Effector CD4-positive, alpha-beta T cell (primary cell): ENCODE data around the gene KRTAP10-8.
"Not testable (repeated sequence)": the region's sequence is repeated elsewhere in the genome, so short reads cannot be mapped to it uniquely, and the experiment has no call there.

Experiments
- DNase-seq: peaks from one replicate; pipeline ENCODE4 v3.0.0-alpha.2; 2020

The KRTAP10-8 gene

DNA sequence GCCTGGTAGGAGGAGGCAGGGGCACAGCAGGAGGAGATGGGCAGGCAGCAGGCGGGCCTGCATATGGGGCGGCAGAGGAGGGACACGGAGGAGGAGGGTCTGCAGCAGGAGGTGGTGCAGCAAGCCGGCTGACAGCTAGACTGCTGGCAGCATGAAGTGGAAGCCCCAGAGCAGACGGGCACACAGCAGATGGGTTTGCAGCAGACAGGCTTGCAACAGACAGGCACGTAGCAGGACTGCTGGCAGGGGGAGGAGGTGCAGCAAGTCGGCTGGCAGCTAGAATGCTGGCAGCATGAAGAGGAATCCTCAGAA, 32.1 kb upstream of the KRTAP10-8 start:
- DNase-seq: no peak

DNA sequence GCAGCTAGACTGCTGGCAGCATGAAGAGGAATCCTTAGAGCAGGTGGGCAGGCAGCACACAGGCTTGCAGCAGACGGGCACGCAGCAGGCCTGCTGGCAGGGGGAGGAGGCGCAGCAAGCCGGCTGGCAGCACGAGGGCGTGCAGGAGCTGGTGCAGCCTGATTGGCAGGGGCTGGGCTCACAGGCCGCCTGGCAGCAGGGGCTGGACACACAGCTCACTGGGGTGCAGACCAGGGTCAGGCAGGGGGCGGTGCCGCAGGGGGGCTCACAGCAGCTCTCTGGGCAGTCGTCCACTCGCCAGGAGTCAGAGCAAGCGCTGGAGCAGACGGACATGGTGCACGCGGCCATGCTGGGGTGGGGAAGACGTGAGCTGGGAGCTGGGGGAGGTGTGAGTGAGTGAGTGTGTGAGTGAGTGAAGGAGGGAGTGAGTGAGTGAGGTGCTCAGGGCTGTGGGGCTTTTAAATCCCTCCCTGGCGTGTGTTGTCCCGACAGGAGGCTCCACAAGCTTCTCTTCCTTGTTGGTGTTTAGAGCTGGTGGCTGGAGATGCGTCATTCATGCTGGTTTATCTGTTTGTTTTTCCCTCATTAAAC, 31.6 kb upstream of the KRTAP10-8 start, which contains the start of gene KRTAP10-5:
KRTAP10-5 (minus strand) TSS at position 374 of the 591 bp plus-strand sequence; CDS start at position 348, 26 bp downstream.
- DNase-seq: not testable (repeated sequence)

GRCh38 chr21:44581158-44581557, 30.7 kb upstream of the KRTAP10-8 start:
- DNase-seq: no peak

DNA sequence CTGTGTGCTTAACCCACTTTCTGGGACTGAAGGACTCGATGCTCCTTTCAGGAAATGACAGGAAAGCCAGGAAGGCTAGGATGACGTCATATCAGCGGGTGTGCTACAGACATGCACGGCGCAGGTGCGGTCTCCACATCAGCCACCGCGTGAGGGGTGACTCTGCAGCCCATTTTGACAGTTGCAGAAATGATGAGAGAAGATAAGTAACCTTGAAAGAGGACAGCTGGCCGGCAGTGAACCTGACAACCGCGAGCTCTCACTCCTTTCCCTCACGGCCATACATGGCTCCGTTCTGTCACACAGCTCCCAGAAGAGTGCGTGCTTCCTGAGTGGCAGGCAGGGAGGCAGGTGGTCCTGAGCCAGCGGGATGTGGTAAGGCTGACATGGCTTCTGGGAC, 29.8 kb upstream of the KRTAP10-8 start:
- DNase-seq: no peak

DNA sequence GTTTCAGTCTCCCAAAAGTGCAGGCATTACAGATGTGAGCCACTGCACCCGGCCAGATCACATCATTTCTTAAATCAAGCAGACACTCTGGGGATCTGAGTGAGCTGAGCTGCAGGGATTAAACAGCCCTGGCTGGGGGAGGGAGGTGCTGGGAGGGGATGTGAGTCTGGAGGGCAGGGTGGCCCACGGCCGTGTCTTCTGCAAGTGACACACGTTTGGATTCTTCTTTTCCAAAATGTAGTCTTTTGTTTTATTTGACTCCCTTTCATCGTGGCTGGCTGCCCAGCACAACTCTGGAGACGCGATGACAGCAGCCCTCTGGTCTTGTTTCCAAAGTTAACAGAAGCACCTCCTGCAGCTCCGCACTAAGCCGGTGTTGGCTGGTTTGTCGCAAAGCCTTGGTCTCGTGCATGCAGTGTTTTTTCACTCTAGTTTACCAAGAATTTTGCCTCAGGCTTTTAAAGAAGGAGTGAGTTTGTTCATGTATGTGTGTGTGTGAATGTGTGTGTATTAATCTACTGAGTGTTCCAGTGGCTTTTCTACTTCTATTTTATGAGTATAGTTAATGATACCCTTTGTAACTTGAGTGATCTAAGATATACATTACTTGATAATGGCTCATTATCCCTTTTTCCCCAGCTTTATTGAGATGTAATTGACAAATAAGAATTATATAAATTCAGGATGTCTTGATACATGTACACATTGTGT, 28.6 kb upstream of the KRTAP10-8 start:
- DNase-seq: no peak

DNA sequence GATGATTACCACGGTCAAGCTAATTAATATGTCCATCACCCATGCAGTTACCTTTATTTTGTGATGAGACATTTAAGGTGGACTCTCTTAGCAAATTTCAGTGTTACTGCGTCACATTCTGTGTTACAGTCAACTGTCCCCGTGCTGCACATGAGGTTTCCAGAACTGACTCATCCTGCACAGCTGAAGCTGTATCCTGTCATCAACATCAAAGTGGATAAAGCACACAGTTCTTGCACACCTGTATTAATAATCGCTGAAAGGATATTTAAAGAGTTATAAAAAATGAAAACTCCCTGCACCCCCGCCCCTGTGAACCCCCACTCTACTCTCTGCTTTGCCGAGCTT, 28.1 kb upstream of the KRTAP10-8 start:
- no peak for DNase-seq

DNA sequence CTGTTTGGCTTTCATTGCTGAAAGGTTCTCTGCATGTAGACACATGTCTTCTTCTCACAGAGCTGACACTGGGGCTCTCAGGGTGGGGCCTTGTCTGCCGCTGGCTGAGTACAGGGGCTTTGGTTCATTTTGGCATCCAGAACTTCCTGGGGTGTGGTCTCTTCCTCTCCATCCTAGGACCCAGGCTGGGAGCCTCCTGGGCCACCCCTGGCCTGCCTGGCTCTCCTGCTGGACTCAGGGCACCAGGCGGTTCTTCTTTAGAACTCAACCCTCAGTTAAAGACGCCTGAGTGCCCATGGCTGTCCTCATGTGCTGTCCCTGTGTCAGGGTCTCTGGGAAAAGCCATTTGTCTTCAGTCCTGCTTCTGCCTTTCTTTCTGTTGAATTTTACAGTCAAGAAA, 26.0 kb upstream of the KRTAP10-8 start:
- DNase-seq: no peak

DNA sequence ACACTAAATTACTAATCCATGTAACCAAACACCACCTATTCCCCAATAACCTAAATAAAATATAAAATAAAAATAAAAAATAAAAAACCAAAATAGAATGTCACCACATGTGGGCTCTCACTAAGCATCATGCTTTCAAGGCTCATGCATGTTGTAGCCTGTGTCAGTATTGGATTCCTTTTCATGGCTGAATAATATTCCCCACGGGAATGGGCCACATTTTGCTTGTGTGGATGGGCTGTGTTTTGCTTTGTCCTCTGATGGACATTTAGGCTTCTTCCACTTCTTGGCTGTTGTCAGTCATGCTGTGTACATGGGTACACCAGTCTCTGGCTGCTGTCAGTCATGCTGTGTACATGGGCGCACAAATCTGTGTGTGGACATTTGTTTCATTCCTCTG, 22.8 kb upstream of the KRTAP10-8 start:
- DNase-seq: no peak

- no peak for DNase-seq
Measured at GRCh38 chr21:44589586-44590305, 22.1 kb upstream of the KRTAP10-8 start.

- DNase-seq: no peak
Measured at GRCh38 chr21:44590311-44590721, 21.6 kb upstream of the KRTAP10-8 start.

DNA sequence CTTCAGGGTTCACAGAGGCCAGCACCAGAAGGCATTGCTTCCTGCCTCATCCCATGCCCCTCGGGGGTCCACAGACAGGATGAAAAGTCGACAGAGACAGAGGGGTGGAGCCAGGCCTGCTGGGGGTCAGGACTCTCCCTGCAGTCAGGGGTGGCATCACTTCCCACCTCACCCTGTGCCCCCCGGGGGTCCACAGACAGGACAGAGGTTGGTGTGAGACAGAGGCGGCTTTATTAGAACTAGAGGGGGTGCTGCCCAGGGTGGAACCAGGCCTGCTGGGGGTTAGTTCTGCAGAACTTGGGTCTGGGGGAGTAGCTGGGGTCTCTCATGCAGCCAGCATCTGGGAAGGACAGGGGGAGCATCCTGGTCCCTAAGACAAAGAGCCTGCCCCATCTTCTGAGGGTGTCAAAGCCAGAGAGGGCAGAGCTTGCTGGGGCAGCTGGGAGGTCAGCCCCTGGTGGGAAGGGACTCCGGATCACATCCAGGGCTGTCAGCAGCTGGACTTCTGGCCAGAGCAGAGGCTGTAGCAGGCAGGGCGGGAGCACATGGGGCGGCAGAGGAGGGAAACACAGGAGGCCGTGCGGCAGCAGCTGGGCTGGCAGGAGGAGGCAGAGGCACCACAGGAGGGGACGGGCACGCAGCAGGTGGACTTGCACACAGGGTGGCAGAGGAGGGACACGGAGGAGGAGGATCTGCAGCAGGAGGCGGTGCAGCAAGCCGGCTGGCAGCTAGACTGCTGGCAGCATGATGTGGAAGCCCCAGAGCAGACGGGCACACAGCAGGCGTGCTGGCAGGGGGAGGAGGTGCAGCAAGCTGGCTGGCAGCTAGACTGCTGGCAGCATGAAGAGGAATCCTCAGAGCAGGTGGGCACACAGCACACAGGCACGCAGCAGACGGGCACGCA, 20.7 kb upstream of the KRTAP10-8 start:
- not testable (repeated sequence) for DNase-seq

DNA sequence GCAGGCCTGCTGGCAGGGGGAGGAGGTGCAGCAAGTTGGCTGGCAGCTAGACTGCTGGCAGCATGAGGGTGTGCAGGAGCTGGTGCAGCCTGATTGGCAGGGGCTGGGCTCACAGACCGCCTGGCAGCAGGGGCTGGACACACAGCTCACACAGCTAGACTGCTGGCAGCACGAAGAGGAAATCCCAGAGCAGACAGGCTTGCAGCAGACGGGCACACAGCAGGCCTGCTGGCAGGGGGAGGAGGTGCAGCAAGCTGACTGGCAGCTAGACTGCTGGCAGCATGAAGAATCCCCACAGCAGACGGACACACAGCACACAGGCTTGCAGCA, 20.1 kb upstream of the KRTAP10-8 start:
- DNase-seq: not testable (repeated sequence)

DNA sequence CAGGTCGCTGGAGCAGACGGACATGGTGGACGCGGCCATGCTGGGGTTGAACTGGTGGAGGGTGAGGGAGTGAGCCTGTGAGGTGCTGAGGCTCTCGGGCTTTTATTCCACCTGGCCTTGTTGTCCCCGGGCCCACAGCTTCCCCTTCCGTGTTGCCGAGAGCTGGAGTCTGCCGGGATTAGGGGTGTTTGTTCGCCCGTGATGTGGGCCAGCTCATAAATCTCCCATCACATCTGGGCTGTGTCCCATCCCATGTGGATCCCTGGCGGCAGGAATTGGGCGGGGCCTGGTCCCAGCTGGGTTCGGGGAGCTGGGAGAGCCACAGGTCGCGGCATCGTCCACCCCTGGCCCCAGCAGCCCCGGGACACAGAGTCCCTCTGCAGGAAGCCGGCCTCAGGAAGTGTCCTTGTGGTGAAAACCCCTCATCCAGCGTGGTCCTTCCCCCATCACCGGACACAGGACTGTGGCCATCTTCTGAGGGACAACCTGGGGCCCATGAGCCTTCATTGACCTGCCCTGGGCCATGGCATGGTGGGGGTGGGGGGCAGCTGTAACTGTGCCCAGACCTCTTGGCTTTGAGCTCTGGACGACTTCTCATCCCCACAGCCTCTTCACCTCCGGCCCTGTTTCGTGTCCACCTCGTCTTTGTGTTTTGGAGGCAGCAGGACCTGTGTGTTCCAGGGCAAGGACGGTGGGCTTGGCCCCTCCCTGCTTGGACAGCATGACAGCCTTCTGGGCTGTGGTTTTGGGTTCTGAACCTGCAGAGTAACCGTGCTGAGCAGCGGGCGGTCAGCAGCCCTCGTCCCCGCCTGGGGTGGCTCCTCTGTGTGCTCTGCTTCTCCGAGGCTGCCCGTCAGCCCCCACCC, 19.2 kb upstream of the KRTAP10-8 start, which contains the start of gene KRTAP10-6:
KRTAP10-6 (minus strand) TSS at position 60 of the 866 bp plus-strand sequence; CDS start at position 39, 21 bp downstream.
- DNase-seq: no peak

GRCh38 chr21:44593598-44594405, 18.1 kb upstream of the KRTAP10-8 start:
- no peak for DNase-seq

DNA sequence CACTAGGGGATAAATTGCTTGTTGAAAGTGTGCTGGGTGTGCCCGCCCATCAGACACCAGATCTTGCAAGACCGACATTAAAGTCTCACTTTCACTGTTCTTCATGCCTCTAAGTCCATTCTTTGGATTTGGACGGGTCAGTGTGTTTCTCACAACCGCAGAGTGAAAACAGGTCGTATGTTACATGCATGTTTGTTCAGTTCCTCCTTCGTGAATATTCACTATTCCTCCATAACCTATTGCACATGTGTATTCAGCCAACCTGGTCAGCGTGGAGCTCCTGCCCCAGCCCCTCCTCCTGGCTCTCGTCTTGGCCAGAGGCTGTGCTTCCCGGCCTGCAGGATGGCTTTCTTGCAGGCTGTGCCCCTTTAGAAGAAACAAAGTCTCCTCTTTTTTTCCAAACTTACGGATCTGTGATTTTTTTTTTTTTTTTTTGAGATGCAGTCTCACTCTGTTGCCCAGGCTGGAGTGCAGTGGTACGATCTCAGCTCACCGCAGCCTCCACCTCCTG, 17.4 kb upstream of the KRTAP10-8 start:
- DNase-seq: no peak

GRCh38 chr21:44595524-44595923, 16.4 kb upstream of the KRTAP10-8 start:
- no peak for DNase-seq

DNA sequence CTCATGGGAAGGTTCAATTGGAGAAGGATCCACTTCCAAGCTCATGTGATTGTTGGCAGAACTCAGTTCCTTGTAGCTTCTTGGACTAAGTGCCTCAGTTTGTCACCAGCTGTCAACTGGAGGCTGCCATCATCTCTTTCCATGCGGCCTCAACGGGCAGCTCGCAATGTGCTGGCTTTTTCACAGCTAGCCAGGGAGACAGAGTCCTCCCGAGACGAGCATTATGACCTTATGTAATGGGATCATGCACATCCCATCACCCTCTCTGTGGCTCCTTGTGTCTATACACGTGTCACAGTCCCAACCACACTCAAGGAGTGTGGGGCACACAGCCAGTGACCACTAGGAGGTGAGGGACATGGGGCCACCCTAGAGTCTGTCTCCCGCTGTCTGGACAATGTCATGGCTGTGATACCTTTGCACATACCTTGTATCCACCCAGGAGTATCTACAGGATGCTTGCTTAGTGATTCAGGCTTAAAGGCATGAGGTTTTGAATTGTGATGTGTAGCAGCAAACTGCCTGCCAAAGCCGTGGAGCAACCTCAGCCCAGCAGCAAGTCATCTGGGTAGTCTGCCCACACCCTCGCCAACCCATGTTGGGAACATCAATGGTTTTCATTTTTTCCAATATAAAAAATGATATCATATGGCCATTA, 15.7 kb upstream of the KRTAP10-8 start:
- DNase-seq: no peak

DNA sequence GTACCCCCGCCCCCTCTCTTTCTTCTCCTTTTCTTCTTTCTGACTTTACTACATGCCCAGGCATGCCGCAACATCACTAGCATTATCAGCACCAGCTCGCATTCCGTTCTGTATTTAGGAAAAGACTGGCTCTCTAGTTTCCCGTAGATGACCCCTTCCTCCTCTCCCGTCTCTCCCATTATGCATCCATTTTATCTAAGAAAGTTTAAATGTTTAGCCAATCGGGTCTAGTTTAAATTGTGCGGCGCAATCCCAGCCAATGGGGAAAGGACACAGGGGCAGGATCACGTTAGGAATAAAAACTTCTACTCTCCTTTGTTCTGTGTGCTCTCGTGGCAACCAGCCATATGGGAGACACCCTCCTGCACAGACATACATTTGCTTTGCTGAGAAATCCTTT, 13.8 kb upstream of the KRTAP10-8 start:
- DNase-seq: no peak

DNA sequence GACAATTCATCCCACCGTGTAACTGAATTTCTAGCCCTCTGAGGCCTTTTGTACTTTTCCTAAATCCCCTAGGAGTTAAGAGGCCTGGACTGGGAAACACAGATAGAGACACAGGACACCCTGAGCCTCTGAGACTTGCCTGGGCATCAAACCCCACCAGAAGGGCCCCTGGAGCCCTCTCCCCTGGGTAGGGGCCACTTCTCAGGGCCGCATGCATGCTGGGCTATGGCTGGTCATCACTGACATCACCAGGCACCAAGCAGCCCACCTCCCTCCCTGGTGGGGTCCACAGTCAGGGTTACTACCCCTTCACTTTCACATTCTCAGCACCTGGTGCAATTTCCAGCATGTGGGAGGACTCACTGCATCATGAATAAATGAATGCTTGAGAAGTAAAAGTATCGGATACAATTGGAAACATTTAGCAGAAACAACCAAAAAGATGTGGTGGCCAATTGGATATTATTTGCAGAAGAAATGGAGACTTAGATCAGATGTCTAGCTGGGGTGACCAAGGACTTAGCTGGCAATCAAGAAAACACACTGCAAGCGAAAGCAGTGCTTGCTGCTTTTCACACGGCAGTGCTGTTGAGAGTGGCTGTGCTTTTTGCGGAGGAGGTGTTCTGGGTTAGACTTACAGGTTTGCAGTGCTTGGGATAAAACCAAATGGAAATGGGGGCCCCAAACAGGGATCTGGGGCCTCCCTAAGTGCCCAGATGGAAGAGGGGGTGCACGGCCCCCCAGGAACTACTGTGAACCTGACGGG, 12.4 kb upstream of the KRTAP10-8 start:
- DNase-seq: no peak
